GM23338 (cell line): ENCODE measurements around the gene ALPG. TPM values are rescaled to one million over a fixed set of nuclear protein-coding genes. Genes with fewer than 3 reads are reported as not detected.
"Not testable (repeated sequence)": the region's sequence is repeated elsewhere in the genome, so short reads cannot be mapped to it uniquely, and the experiment has no call there.

Source experiments
- ATAC-seq: fragments of 200-7000 bp; cut with Tn5 transposase; 3 replicates; pipeline ENCODE4 v1.9.1; 2020
- DNase-seq: peaks from one replicate; pipeline ENCODE4 v3.0.0-alpha.2; 2015; ENCODE audit warnings: low spot score
- H2AFZ ChIP-seq: fragments of 200-600 bp; sonication (generic); 2 replicates; pipeline ENCODE4 v1.8.0; 2016; ENCODE audit warnings: antibody characterized with exemption, mild to moderate bottlenecking, moderate library complexity
- H3F3A ChIP-seq: fragments of 200-600 bp; sonication (generic); replicated peaks from 2 replicates; pipeline ENCODE4 v1.8.0; 2017; ENCODE audit warnings: antibody characterized with exemption, mixed run types, low read depth
- H3K27ac ChIP-seq: fragments of 200-600 bp; sonication (generic); 2 replicates; pipeline ENCODE4 v1.6.1; 2016; ENCODE audit warnings: low read depth
- H3K27me3 ChIP-seq: fragments of 200-600 bp; sonication (generic); 2 replicates; pipeline ENCODE4 v1.8.0; 2016; ENCODE audit warnings: mild to moderate bottlenecking, mixed run types, moderate library complexity; ENCODE audit not compliant: insufficient read depth
- H3K36me3 ChIP-seq: fragments of 200-600 bp; sonication (generic); 2 replicates; pipeline ENCODE4 v1.8.0; 2016; ENCODE audit warnings: mild to moderate bottlenecking; ENCODE audit not compliant: insufficient read depth
- H3K4me1 ChIP-seq: fragments of 200-600 bp; sonication (generic); 2 replicates; pipeline ENCODE4 v1.8.0; 2016; ENCODE audit warnings: mild to moderate bottlenecking, moderate library complexity; ENCODE audit not compliant: insufficient read depth
- H3K4me2 ChIP-seq: fragments of 200-600 bp; sonication (generic); 2 replicates; pipeline ENCODE4 v1.7.1; 2017; ENCODE audit warnings: mixed run types
- H3K4me3 ChIP-seq: fragments of 200-600 bp; sonication (generic); 2 replicates; pipeline ENCODE4 v1.6.1; 2016; ENCODE audit warnings: mixed run types
- H3K79me2 ChIP-seq: fragments of 200-600 bp; sonication (generic); replicated peaks from 2 replicates; pipeline ENCODE4 v1.8.0; 2017; ENCODE audit warnings: mild to moderate bottlenecking; ENCODE audit not compliant: insufficient read depth
- H3K9me2 ChIP-seq: fragments of 200-600 bp; sonication (generic); 2 replicates; pipeline ENCODE4 v1.8.0; 2017; ENCODE audit not compliant: insufficient read depth
- H4K20me1 ChIP-seq: fragments of 200-600 bp; sonication (generic); replicated peaks from 2 replicates; pipeline ENCODE4 v1.8.0; 2017; ENCODE audit warnings: mild to moderate bottlenecking; ENCODE audit not compliant: insufficient read depth
- H3K27ac Mint-ChIP-seq: 2 replicates; pipeline ENCODE4 v1.8.0; 2020; ENCODE audit warnings: inconsistent platforms, mild to moderate bottlenecking, moderate library complexity, mixed read lengths
- H3K27me3 Mint-ChIP-seq: 3 replicates; pipeline ENCODE4 v1.8.0; 2022; ENCODE audit warnings: low read depth, mild to moderate bottlenecking, moderate library complexity, mixed read lengths, inconsistent platforms; ENCODE audit not compliant: insufficient read depth, poor library complexity
- H3K36me3 Mint-ChIP-seq: 3 replicates; pipeline ENCODE4 v1.8.0; 2021; ENCODE audit warnings: low read depth, mild to moderate bottlenecking, inconsistent platforms, moderate library complexity, mixed read lengths
- H3K4me1 Mint-ChIP-seq: 3 replicates; pipeline ENCODE4 v1.8.0; 2020; ENCODE audit warnings: mild to moderate bottlenecking, inconsistent platforms, mixed read lengths
- H3K4me3 Mint-ChIP-seq: 3 replicates; pipeline ENCODE4 v1.8.0; 2021; ENCODE audit warnings: moderate library complexity, mild to moderate bottlenecking, inconsistent platforms, mixed read lengths
- H3K9me3 Mint-ChIP-seq: 3 replicates; pipeline ENCODE4 v1.8.0; 2020; ENCODE audit warnings: moderate library complexity, mild to moderate bottlenecking, inconsistent platforms, mixed read lengths
- EZH2phosphoT487 ChIP-seq: fragments of 200-600 bp; sonication (generic); IDR thresholded peaks from one replicate; pipeline ENCODE4 v1.8.1; 2018; ENCODE audit warnings: antibody characterized with exemption; ENCODE audit not compliant: unreplicated experiment
- REST ChIP-seq: IDR thresholded peaks from one replicate; pipeline ENCODE4 v1.6.1; 2018; ENCODE audit warnings: antibody characterized with exemption; ENCODE audit not compliant: unreplicated experiment
- ZNF331 ChIP-seq: fragments of 250-450 bp; sonication (Bioruptor Pico); IDR thresholded peaks from 2 replicates; pipeline ENCODE4 v1.5.0; 2020; ENCODE audit warnings: low read depth, mild to moderate bottlenecking, moderate library complexity
- polyA plus RNA-seq: library from polyadenylated mRNA; unstranded; fragments of >200 nt; fragmentation: Nextera tagmentation; extraction: Ambion mirVana; gene quantifications from 2 replicates; pipeline ENCODE4 v1.2.1, GENCODE V29; 2016
- total RNA-seq: library from RNA; depleted of rRNA; stranded (reverse); fragments of >200 nt; shearing (Covaris generic); gene quantifications from 2 replicates; pipeline ENCODE4 v1.2.3, GENCODE V29; 2014
- TF ChIP-seq, protein P1 (sequence below), 2 experiments: fragments of 200-600 bp in 1 of 2; sonication (generic) in 1 of 2; conservative IDR thresholded peaks; 2 replicates each; pipeline versions ENCODE4 v1.5.1 to v1.6.1; 2016 to 2017; ENCODE audit warnings: antibody characterized with exemption in 2 of 2, low read depth in 2 of 2, mild to moderate bottlenecking in 2 of 2, moderate library complexity in 1 of 2

ALPG gene
- total and polyA plus RNA-seq, 2 experiments from 2014 or later: 0.89 to 2.5 TPM

- H3K4me2 ChIP-seq, H3K36me3 Mint-ChIP-seq, H4K20me1 ChIP-seq, H3K4me3 Mint-ChIP-seq, H3K4me3 ChIP-seq, DNase-seq, H3K4me1 Mint-ChIP-seq, H3K36me3 ChIP-seq, ATAC-seq, H3K27ac ChIP-seq, H3F3A ChIP-seq, H3K79me2 ChIP-seq, H2AFZ ChIP-seq, H3K9me3 Mint-ChIP-seq, H3K4me1 ChIP-seq, H3K27me3 ChIP-seq, H3K9me2 ChIP-seq, H3K27ac Mint-ChIP-seq: not testable (repeated sequence)
- peaks cover 14% of the 10 kb centered on the region for H3K27me3 Mint-ChIP-seq
Measured at GRCh38 chr2:232445149-232445885, 38.7 kb downstream of the ALPG start.

DNA sequence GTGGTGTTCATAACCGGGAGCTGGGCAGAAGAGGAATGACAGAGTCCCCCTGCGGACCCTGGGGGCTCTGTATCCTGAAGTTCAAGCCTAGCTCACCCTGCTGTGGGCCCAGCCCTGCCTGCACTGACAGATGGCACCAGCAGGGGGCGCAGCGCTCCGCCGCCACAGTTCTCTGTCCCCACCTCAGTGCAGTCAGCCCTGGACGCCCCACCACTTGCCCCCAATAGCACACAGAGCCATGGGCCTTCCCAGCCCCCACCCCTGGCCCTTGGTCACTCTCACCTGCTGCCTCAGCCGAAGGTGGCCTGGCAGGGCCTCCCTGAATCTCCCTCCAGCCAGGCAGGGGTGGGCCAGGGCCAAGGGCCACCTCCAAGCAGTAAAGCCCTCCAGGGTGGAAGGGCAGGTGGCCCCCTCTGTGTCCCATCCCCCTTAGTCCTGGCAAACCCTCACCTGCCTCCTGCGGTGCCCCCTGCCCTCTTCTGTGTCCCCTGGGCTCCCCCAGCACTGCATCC lies 39.7 kb downstream of the ALPG start:
- not testable (repeated sequence) for H3K4me1 ChIP-seq, H3K27me3 ChIP-seq, H3K36me3 Mint-ChIP-seq, H3K4me1 Mint-ChIP-seq, DNase-seq, H2AFZ ChIP-seq, H3K27ac Mint-ChIP-seq, H3K4me3 Mint-ChIP-seq, H3K27ac ChIP-seq, H3K36me3 ChIP-seq, H3K79me2 ChIP-seq, H3K9me3 Mint-ChIP-seq, H3F3A ChIP-seq, H4K20me1 ChIP-seq, H3K4me2 ChIP-seq, H3K4me3 ChIP-seq, H3K9me2 ChIP-seq
- TF ChIP-seq, protein P1, sequence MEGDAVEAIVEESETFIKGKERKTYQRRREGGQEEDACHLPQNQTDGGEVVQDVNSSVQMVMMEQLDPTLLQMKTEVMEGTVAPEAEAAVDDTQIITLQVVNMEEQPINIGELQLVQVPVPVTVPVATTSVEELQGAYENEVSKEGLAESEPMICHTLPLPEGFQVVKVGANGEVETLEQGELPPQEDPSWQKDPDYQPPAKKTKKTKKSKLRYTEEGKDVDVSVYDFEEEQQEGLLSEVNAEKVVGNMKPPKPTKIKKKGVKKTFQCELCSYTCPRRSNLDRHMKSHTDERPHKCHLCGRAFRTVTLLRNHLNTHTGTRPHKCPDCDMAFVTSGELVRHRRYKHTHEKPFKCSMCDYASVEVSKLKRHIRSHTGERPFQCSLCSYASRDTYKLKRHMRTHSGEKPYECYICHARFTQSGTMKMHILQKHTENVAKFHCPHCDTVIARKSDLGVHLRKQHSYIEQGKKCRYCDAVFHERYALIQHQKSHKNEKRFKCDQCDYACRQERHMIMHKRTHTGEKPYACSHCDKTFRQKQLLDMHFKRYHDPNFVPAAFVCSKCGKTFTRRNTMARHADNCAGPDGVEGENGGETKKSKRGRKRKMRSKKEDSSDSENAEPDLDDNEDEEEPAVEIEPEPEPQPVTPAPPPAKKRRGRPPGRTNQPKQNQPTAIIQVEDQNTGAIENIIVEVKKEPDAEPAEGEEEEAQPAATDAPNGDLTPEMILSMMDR (conservative IDR thresholded peaks at IDR 0.05; ENCODE audit: low read depth in 2 of 2): peak; percentile 26 to 28; a peak in 1 of 4 replicates
- peak; percentile 75 for ATAC-seq
- H3K27me3 Mint-ChIP-seq: peaks cover 21% of the 10 kb centered on the region

DNA sequence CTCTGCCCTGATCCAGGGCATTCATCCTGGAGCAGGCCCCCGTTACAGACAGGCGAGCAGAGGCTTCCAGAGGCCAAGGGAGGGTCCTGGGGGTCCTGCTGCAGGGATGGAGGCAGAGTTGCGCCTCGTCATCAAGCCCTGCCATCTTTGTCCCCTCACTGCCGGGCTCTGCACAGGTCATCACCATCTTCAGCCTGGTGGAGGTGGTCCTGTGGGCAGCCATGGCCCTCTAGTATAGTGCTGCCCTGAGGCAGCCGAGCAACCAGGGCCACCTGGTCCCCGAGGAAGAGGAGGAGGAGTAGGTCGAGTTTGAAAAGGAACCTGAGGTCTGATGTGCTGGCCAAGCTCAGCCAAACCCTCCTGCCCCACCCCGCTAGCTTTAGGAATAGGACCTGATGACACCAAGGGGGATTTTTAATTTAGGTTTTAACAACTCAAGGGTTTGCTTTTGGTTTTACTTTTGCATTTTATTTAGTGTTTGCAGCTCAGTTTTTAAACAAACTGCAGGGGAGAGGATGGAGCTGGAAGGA lies 40.5 kb downstream of the ALPG start:
- Histone ChIP-seq H3K4me1 (no peaks in the 10 kb centered on the region), H3K4me3 (no peak overlapping the region), H3K36me3 (no peaks in the 10 kb centered on the region), H2AFZ (no peak overlapping the region), H3K4me2 (no peak overlapping the region), H4K20me1 (no peaks in the 10 kb centered on the region), H3K79me2 (no peaks in the 10 kb centered on the region), H3K27ac (no peak overlapping the region), H3K27me3 (no peaks in the 10 kb centered on the region), H3K9me2 (no peaks in the 10 kb centered on the region), H3F3A (no peaks in the 10 kb centered on the region)
- Mint-ChIP-seq H3K9me3 (no peaks in the 10 kb centered on the region), H3K4me3 (no peak overlapping the region), H3K36me3 (no peaks in the 10 kb centered on the region), H3K4me1 (no peaks in the 10 kb centered on the region; the same call in 2 of the 3 replicates), H3K27ac (no peak overlapping the region), H3K27me3 (peaks cover 18% of the 10 kb centered on the region)
- ATAC-seq: no peak
- TF ChIP-seq EZH2phosphoT487 (no peak), REST (no peak), ZNF331 (no peak)
- TF ChIP-seq, protein P1 (conservative IDR thresholded peaks at IDR 0.05; ENCODE audit: low read depth in 2 of 2): no peak
- no peak for DNase-seq
